GM18499 (cell line): ENCODE results near the gene LSMEM2.
"Not testable (repeated sequence)": the region's sequence is repeated elsewhere in the genome, so short reads cannot be mapped to it uniquely, and the experiment has no call there.

Experiments
- ATAC-seq: cut with Tn5 transposase; IDR thresholded peaks from one replicate; pipeline ENCODE4 v1.9.1; 2021; ENCODE audit warnings: moderate number of reproducible peaks; ENCODE audit not compliant: insufficient read depth, unreplicated experiment

Gene LSMEM2

GRCh38 chr3:50245251-50245745 is 33.6 kb upstream of the LSMEM2 start:
- ATAC-seq, result no peak

- ATAC-seq, result no peak
These were observed 32.9 kb upstream of the LSMEM2 start for GRCh38 chr3:50245831-50246516.

- ATAC-seq, result no peak
These were observed 32.4 kb upstream of the LSMEM2 start for GRCh38 chr3:50246517-50246954.

GRCh38 chr3:50248387-50248786 is 30.5 kb upstream of the LSMEM2 start:
- no peak for ATAC-seq

- ATAC-seq, result no peak
These were observed 29.4 kb upstream of the LSMEM2 start for GRCh38 chr3:50249457-50249856.

- ATAC-seq, result no peak
These were observed 28.4 kb upstream of the LSMEM2 start for GRCh38 chr3:50250514-50250913.

- no peak for ATAC-seq
These were observed 27.7 kb upstream of the LSMEM2 start for GRCh38 chr3:50251220-50251619.

GRCh38 chr3:50254577-50255250 is 24.2 kb upstream of the LSMEM2 start:
- no peak for ATAC-seq

GRCh38 chr3:50255251-50255615 is 23.7 kb upstream of the LSMEM2 start:
- no peak for ATAC-seq

GRCh38 chr3:50256978-50257890 is 21.7 kb upstream of the LSMEM2 start:
- no peak for ATAC-seq

- ATAC-seq, result no peak
These were observed 20.7 kb upstream of the LSMEM2 start for GRCh38 chr3:50258029-50258680.

- no peak for ATAC-seq
These were observed 19.9 kb upstream of the LSMEM2 start for GRCh38 chr3:50258979-50259378.

GRCh38 chr3:50259432-50260026 is 19.4 kb upstream of the LSMEM2 start:
- ATAC-seq, result no peak

- ATAC-seq, result no peak
These were observed 18.6 kb upstream of the LSMEM2 start for GRCh38 chr3:50260027-50260941.

GRCh38 chr3:50260942-50261441 is 17.9 kb upstream of the LSMEM2 start:
- no peak for ATAC-seq

- ATAC-seq, result no peak
These were observed 17.4 kb upstream of the LSMEM2 start for GRCh38 chr3:50261505-50261904.

GRCh38 chr3:50262200-50262599 is 16.7 kb upstream of the LSMEM2 start:
- ATAC-seq, result not testable (repeated sequence)

- ATAC-seq, result no peak
These were observed 16.1 kb upstream of the LSMEM2 start for GRCh38 chr3:50262778-50263177.
